ENCODE data around the gene XPO5. TPM values are rescaled to one million over a fixed set of nuclear protein-coding genes. Genes with fewer than 3 reads are reported as not detected.
A peak's percentile ranks its signal among the peaks of the same experiment; 100 is the strongest.

XPO5 gene
- total and polyA plus RNA-seq, 9 of the 15 experiments (the other 6 are each of a cell fraction or from before 2014, with no cell fraction given), result 36.0 to 170 (median 99.1) TPM

- TF ChIP-seq, protein P1, sequence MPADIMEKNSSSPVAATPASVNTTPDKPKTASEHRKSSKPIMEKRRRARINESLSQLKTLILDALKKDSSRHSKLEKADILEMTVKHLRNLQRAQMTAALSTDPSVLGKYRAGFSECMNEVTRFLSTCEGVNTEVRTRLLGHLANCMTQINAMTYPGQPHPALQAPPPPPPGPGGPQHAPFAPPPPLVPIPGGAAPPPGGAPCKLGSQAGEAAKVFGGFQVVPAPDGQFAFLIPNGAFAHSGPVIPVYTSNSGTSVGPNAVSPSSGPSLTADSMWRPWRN (IDR thresholded peaks at IDR 0.05; ENCODE audit: low read depth), result peak; percentile 37; the same call in 1 of the 2 replicates
- TF ChIP-seq EP300 (IDR thresholded peaks at IDR 0.05; ENCODE audit: low read length) (peak; percentile 70), CBX8 (IDR thresholded peaks at IDR 0.05; ENCODE audit: borderline replicate concordance, extremely low read depth, low read depth, low read length, poor library complexity, severe bottlenecking) (no peak), CEBPZ (IDR thresholded peaks at IDR 0.05; ENCODE audit: borderline replicate concordance, low read depth, low read length) (no peak), YY1 (IDR thresholded peaks at IDR 0.05; ENCODE audit: borderline replicate concordance in 1 of 3, control insufficient read depth in 1 of 3, extremely low read depth in 1 of 3, insufficient read depth in 3 of 3, insufficient read length in 1 of 3, insufficient replicate concordance in 2 of 3, low read depth in 1 of 3, low read length in 2 of 3) (peak in 2 of 3 experiments; percentile 42 to 66), RB1 (IDR thresholded peaks at IDR 0.05; ENCODE audit: low read depth) (peak; percentile 97), NFATC3 (IDR thresholded peaks at IDR 0.05) (no peak), GABPB2 (CRISPR knock-in tag; conservative IDR thresholded peaks at IDR 0.05) (no peak), TEAD1 (CRISPR knock-in tag; IDR thresholded peaks at IDR 0.05) (peak in 1 of 2 experiments; percentile 90; a peak in 1 of 4 replicates), CEBPG (CRISPR knock-in tag; IDR thresholded peaks at IDR 0.05) (no peak), CEBPG (tag; conservative IDR thresholded peaks at IDR 0.05 in 1 of 2, IDR thresholded peaks at IDR 0.05 in 1 of 2) (no peak), GABPB1 (CRISPR knock-in tag; IDR thresholded peaks at IDR 0.05) (peak; percentile 52; the same call in 1 of the 2 replicates), ZFP1 (CRISPR knock-in tag; IDR thresholded peaks at IDR 0.05) (no peak), CSDE1 (IDR thresholded peaks at IDR 0.05) (peak in 1 of 2 experiments; percentile 57; a peak in 1 of 4 replicates), MEF2A (IDR thresholded peaks at IDR 0.05; ENCODE audit: control insufficient read depth, low read depth, low read length) (no peak), TAF1 (IDR thresholded peaks at IDR 0.05; ENCODE audit: control insufficient read depth, extremely low read depth, insufficient read depth, low read length, severe bottlenecking) (peak; percentile 99), KLF13 (tag; IDR thresholded peaks at IDR 0.05; ENCODE audit: borderline replicate concordance, low read depth) (peak; percentile 91), TOE1 (IDR thresholded peaks at IDR 0.05; ENCODE audit: borderline replicate concordance) (no peak), TOE1 (CRISPR knock-in tag; IDR thresholded peaks at IDR 0.05; ENCODE audit: borderline replicate concordance, low read depth) (peak; percentile 90; the same call in 1 of the 2 replicates)
- TF ChIP-seq, protein P2, sequence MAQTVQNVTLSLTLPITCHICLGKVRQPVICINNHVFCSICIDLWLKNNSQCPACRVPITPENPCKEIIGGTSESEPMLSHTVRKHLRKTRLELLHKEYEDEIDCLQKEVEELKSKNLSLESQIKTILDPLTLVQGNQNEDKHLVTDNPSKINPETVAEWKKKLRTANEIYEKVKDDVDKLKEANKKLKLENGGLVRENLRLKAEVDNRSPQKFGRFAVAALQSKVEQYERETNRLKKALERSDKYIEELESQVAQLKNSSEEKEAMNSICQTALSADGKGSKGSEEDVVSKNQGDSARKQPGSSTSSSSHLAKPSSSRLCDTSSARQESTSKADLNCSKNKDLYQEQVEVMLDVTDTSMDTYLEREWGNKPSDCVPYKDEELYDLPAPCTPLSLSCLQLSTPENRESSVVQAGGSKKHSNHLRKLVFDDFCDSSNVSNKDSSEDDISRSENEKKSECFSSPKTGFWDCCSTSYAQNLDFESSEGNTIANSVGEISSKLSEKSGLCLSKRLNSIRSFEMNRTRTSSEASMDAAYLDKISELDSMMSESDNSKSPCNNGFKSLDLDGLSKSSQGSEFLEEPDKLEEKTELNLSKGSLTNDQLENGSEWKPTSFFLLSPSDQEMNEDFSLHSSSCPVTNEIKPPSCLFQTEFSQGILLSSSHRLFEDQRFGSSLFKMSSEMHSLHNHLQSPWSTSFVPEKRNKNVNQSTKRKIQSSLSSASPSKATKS (CRISPR knock-in tag; IDR thresholded peaks at IDR 0.05), result no peak
Measured at GRCh38 chr6:43575772-43576551, at the start of gene XPO5, which contains the start of gene POLH (continued).
